Lower leg skin (tissue), 4 donors: ENCODE measurements around the gene WNT7B. TPM values are rescaled to one million over a fixed set of nuclear protein-coding genes. Genes with fewer than 3 reads are reported as not detected.

ENCODE experiments used
- DNase-seq, 2 donors: peaks; one replicate each; pipeline ENCODE4 v3.0.0-alpha.2; 2019; ENCODE audit warnings: low spot score in 2 of 2
- H3K4me3 ChIP-seq: fragments of 200-600 bp; sonication (generic); 2 replicates; pipeline ENCODE4 v1.5.1; 2017; ENCODE audit warnings: mild to moderate bottlenecking, low read depth; ENCODE audit not compliant: poor library complexity, severe bottlenecking
- POLR2A ChIP-seq, 2 donors: fragments of 450-650 bp; IDR thresholded peaks; one replicate each; pipeline ENCODE4 v1.6.1; 2016 to 2017; ENCODE audit warnings: antibody characterized with exemption in 2 of 2, mild to moderate bottlenecking in 1 of 2, moderate library complexity in 1 of 2
- WGBS, 2 donors: methylation state at CpG; one replicate each; pipeline ENCODE4 v1.1.5; 2018; 5-methylcytosine and 5-hydroxymethylcytosine counted together
- intact Hi-C: fragments of 100-400 bp; cut with DNase I; formaldehyde crosslinking; loops from one replicate; pipeline ENCODE4 v1.15.0; 2023; ENCODE audit warnings: low total_unique reads
- total RNA-seq, 4 donors: library from RNA; depleted of rRNA; stranded (reverse); fragments of >200 nt; gene quantifications; one replicate each; pipeline ENCODE4 v1.1.0, GENCODE V29; 2016
- TF ChIP-seq, protein P1 (sequence below), 3 donors: fragments of 450-650 bp; IDR thresholded peaks; one replicate each; pipeline ENCODE4 v1.5.1; 2016; ENCODE audit warnings: antibody characterized with exemption in 3 of 3, mild to moderate bottlenecking in 3 of 3, moderate library complexity in 2 of 3

The WNT7B gene
- total RNA-seq, 4 donors from 2014 or later: 26.4 to 39.9 (median 33.9) TPM

DNA sequence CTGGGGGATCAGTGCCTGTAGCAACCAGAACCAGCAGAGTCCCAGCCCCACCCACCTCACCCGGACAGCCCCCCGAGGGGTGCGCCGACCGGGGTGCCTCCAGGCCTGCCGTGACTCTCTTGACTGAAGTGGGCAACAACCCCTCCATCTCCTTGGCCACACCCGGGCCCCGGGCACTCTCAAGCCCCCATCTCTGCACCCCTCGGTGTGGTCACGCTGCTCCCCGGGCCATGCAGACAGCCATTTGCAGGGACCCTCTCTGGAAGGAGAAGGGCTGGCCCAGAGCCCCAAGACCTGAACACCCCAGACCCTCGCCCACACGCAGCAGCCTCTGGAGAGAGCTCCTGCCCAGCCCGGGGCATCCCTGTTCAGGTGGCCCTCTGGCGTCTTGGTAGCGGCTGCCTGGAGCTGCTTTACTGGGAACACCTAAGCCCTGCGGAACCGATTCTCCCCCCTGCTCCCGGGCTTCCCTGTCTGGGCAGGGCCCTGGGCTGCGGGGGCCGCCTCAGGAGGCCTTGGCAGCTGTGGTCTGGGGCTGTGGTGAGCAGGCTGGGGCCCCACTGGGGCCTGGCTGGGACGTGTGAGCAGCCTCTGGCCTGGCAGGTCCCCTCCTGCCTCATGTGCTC, 84.9 kb downstream of the WNT7B start:
- intact Hi-C loops: no loop called here
- TF ChIP-seq, protein P1, sequence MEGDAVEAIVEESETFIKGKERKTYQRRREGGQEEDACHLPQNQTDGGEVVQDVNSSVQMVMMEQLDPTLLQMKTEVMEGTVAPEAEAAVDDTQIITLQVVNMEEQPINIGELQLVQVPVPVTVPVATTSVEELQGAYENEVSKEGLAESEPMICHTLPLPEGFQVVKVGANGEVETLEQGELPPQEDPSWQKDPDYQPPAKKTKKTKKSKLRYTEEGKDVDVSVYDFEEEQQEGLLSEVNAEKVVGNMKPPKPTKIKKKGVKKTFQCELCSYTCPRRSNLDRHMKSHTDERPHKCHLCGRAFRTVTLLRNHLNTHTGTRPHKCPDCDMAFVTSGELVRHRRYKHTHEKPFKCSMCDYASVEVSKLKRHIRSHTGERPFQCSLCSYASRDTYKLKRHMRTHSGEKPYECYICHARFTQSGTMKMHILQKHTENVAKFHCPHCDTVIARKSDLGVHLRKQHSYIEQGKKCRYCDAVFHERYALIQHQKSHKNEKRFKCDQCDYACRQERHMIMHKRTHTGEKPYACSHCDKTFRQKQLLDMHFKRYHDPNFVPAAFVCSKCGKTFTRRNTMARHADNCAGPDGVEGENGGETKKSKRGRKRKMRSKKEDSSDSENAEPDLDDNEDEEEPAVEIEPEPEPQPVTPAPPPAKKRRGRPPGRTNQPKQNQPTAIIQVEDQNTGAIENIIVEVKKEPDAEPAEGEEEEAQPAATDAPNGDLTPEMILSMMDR (IDR thresholded peaks at IDR 0.05): no peak
- no peak for TF ChIP-seq POLR2A (IDR thresholded peaks at IDR 0.05)
- no peak overlapping the region for H3K4me3 ChIP-seq
- no peak for DNase-seq
- WGBS, 2 donors: 54 to 72% methylated on average over 15 to 19 of the region's 22 CpGs

DNA sequence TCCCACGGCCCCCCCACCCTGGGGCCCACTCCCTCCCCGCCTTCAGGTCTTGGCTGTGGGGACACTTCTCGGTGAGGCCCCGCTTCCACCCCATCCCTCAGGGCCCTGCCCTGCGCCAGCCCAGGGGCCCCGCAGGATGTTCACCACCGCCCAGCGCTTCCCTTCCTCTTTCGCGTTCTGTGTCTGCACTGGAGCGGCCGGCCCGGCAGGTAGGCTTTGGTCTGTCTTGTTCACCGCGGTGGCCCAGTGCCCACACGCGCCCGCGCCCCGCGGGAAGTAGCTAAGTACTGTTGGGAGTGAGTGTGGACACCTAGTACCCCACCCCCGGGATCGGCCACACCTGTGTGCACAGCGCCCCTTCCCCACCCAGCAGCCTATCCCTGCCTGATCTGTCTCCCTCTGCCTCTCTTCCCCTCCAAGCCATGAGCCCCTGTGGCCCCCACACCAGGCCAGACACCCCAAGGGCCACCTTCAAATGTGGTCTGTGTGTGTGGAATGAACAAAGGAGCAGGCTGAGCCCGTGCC, 85.4 kb downstream of the WNT7B start:
- intact Hi-C loops: no loop called here
- DNase-seq: no peak

DNA sequence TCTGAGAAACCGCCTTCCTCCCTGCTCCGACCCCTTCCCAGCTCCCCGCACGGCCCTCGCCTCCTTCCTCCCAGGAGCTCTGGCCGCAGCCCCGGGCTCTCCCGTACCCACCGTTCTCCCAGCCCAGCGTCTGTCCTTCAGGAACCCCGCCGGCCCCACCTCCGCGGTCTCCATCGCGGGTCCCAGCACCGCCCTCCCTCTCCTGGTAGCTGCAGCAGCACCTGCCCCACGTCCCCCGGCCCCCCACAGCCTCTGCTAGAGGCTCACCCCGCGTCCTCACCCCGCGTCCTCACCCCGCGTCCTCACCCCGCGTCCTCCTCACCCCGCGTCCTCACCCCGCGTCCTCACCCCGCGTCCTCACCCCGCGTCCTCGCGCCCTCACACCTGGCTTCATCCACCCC, 85.9 kb downstream of the WNT7B start:
- TF ChIP-seq, protein P1 (IDR thresholded peaks at IDR 0.05): no peak
- TF ChIP-seq POLR2A (IDR thresholded peaks at IDR 0.05): no peak
- no peak for DNase-seq
- intact Hi-C loops: no loop called here
- H3K4me3 ChIP-seq: no peak overlapping the region
- WGBS, 2 donors: 69 to 81% methylated on average over 37 of the region's 37 CpGs

More for the DNA sequence above, 85.4 kb downstream of the WNT7B start:
- TF ChIP-seq, protein P1 (IDR thresholded peaks at IDR 0.05): no peak
- TF ChIP-seq POLR2A (IDR thresholded peaks at IDR 0.05): no peak
- H3K4me3 ChIP-seq: no peak overlapping the region
- 36 to 45% methylated on average over 22 to 25 of the region's 25 CpGs for WGBS, 2 donors

DNA sequence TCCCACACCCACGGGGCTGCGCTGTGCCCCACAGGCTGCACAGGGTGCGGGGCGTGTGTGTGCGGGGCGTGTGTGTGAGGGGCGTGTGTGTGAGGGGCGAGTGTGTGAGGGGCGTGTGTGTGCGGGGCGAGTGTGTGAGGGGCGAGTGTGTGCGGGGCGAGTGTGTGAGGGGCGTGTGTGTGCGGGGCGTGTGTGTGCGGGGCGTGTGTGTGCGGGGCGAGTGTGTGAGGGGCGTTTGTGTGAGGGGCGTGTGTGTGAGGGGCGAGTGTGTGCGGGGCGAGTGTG, 86.7 kb downstream of the WNT7B start:
- H3K4me3 ChIP-seq: no peak overlapping the region
- WGBS, 2 donors: 82 to 84% methylated on average over 20 to 25 of the region's 26 CpGs
- no peak for TF ChIP-seq POLR2A (IDR thresholded peaks at IDR 0.05)
- TF ChIP-seq, protein P1 (IDR thresholded peaks at IDR 0.05): no peak
- intact Hi-C loops: no loop called here
- DNase-seq: no peak

DNA sequence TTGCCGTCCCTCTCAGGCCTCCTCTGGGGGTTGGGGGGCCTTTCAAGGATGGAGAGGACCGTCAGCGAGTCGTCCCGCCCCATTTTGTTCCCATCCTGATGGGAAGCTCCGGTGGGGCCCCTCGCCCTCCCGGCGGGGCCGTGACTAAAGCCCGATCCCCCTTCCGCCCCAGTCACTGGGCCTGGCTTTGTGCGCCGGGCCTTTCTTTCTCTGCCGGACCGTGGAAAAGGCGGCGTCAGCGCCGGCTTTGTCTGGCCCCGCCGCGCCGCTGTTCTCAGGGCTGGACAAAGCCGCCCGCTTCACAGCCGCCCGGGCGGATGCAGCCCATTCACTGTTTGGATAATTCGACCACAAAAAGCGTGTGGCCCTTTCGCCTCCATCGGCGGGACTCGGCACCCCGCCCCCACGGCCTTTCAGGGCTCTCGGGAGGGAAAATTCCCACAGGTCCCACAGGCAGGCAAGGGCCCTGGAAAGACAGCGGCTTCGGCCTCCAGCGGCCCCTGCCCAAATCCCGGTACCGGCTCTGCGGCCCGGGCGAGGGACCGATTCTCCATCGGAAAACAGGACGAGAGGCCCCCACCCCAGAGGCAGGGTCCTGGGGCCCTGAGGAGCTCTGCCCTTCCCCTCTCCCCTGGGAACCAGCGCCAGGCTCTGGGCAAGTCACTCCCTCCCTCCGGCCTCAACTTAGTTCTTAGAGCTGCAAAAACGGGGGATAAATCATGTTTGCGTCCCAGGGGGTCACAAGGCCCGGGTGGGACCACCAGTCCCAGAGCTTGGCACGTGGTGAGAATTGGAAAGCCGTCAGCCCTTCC, 87.2 kb downstream of the WNT7B start:
- no peak for DNase-seq
- intact Hi-C loops: no loop called here
- no peak for TF ChIP-seq POLR2A (IDR thresholded peaks at IDR 0.05)
- TF ChIP-seq, protein P1 (IDR thresholded peaks at IDR 0.05): no peak
- no peak overlapping the region for H3K4me3 ChIP-seq
- 65 to 73% methylated on average over 43 to 50 of the region's 56 CpGs for WGBS, 2 donors
